NK-92 (cell line): Measurements from ENCODE around the gene C11orf52.
"Not testable (repeated sequence)": the region's sequence is repeated elsewhere in the genome, so short reads cannot be mapped to it uniquely, and the experiment has no call there.

Source experiments
- DNase-seq: peaks from one replicate; lab custom pipeline; 2025; ENCODE audit not compliant: unreplicated experiment; lab: John Stamatoyannopoulos, UW

The C11orf52 gene, protein sequence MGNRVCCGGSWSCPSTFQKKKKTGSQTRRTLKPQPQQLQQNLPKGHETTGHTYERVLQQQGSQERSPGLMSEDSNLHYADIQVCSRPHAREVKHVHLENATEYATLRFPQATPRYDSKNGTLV

DNA sequence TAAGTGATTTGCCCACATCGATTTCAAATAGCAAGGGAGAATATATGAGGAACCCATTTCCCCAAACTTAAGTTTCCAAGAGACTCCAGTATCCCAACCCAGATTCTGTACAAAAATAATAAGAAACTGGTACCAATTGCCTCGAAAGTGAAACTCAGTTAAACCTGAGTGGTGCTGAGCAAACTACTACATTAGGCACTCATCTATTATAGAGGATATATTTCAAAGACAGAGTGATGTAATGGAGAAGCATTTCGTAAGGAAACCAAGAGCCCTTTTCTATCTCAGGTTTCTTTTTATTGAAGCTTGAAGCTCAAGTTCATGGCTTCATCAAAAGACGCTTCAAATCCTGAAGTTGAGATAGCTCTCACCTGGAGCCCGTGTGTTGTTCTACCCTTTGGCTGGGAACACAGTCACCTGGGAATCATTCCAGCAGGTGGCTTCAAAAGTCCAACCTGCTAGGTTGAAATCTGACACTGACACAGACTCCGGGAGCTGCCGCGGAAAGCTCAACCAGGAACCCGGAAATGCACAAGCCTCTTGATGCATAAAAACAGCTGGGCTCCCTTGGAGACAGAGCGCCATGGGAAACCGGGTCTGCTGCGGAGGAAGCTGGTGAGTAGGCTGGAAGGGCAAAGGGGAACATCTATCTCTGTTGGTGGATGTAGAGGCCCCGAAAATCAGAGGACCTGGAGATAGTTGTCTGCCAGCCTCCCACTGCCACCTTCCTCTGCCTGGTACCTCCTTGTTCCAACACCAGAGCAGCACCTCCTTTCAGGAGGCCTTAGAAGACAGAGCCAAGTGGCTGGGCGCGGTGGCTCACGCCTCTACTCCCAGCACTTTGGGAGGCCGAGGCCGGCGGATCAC, at the start of gene C11orf52:
Gene C11orf52, plus strand, starts transcription at position 524 of the 867 bp plus-strand sequence. Its CDS starts 60 bp downstream, at position 584.
- DNase-seq = no peak

DNA sequence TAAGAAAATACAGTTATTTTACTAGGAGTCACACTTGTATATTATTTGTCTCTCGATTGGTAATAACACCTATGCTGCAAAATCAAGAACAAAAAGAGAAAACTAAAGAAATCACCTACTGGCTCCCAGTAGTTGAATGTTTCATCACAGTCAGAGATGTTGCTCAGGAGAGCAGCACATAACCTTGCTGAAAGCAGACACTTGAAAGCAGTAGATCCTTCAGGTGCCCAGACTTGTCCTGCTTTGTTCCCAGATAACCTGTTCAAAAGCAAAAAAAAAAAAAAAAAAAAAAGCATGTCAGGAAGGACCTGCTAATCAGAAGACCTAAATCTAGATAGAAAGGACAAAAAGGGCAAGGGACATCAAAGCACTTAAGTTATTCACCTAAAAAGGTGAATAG, 48.6 kb upstream of the C11orf52 start:
- DNase-seq = no peak

DNA sequence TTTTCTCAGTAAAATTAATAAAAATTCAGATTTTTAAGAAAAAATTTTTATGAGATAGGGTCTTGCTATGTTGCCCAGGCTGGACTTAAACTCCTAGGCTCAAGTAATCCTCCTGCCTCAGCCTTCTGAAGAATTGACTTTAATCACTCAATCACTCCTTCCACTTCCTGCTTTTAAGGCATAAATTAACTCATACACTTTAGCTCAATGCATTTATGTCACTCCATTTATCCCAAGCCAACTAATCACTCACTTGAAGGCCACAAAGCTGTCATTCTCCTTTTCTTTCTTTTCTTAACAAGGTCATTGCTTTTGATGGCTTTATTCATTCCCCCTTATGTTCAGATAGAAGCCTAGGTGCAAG, 48.2 kb upstream of the C11orf52 start:
- DNase-seq = no peak

DNA sequence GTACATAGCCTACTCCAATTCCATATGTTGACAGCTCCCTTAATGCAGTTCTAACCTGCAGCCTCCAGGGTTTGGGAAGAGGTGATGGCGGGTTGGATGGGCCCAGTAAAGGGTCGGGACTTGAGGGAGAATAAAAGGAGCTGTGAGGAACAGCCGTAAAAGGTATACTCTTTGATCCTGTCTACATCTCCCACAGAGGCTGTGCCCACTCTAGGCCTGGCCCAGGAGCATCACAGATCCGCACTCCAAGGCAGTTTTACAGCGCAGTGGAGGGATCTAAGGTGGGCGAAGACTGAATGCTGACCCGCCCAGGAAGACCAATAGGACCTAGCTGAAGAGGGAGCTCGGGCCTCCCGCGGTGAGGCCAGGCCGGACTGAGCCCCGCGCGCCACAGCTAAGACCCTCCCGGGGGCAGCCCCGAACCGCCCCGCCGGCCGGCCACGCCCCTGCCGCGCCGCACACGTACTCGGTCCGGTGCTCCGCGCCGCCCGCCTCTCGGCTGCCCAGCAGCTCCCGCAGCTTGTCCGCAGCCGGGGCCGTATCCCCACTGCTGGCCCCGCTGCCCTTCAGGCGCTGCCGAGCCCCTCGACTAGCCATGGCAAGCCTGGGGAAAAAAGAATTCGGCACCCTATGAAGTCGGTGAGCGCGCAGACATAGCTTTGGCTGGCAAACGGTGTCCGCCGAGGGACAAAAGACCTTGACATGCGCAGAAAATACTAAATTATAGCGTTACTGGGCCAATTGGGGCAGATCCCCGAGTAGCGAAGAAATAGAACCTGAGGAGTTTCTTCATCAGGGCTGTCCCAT, 47.6 kb upstream of the C11orf52 start, which contains the start of gene ALG9:
Gene ALG9, minus strand, starts transcription at position 696 of the 807 bp plus-strand sequence. Its CDS starts 99 bp downstream, at position 597.
- no peak for DNase-seq

DNA sequence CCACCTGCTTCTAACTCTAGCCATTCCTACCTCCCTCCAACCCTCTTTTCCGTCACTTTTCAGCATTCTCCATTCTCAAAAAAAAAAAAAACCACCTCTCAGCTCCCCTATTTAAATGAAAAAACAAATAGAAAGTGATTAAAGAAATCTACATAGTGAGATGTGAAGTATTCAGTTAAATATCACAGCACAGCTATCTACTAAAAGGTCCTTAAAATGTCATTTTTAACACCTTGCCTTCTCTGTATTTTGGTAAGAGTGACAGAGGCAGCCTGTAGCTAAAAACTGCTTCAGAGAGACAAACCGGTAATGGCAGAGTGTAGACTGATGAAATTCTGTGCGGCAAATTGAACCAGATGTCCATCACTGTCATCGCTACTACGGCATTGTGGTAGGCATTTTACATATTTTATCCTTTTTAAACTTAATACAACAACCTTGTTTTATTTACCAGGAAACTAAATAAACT, 47.0 kb upstream of the C11orf52 start:
- DNase-seq = no peak

DNA sequence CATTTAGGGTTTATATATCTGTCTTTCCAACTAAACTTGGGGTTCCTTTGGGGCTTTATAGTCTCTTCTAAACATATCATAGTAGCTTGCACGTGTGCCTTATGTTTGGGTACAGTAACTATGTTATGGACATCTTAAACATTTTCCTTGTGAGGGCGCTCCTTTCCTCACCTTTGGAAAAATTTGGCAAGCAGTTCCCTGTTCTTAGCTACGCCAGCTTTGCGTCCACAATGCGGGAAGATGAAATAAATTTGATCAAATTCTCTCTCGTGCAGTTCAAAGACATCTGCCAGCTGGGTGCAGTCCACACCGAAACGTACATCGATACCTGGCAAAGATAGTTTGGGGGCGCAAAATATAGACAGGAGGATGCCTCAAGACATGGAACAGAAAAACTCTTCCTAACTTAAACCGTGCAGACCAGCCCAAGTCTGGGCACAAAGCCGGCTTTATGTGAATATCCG, 40.3 kb upstream of the C11orf52 start:
- no peak for DNase-seq

DNA sequence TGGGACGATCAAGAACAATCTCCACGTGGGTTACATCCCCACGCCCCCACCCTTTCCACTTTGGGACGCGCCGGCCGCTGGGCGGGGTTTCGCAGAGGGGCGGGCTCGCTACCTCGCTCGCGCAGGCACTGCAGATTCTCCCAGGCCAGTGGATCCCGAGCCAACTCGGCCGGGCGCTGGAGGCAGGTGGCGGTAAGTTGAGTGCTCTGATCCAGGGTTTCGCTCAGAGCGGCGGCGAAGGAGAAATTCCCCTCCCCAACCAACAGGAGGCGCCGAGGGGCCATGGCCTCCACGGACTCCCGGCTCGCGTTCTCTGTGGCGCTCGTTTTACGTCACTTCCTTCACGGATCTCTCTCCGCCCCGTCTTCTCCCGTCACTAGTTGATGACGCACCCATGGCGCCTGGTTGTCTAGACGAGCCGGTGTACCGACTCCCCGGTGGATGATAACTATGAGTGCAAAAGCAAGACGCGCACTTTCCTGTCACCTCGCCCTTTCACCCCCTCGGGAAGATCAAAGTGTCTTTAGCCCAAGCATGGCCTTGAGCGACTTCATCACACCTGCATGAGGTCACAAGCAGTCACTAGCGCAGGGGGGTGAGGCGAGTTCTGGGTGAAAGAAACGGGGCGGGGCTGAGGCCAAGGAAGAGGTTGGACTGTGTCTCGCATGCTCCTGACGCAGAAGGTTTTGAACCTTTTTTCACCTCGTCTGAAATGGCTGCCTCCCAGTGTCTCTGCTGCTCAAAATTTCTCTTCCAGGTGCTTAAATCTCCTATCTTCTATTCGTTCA, 39.7 kb upstream of the C11orf52 start, which contains the start of the genes CFAP68 and FDXACB1:
Gene CFAP68, plus strand, starts transcription at position 693 of the 788 bp plus-strand sequence. Its CDS starts 20 bp downstream, at position 713.
Gene FDXACB1, minus strand, starts transcription at position 317 of the 788 bp plus-strand sequence. Its CDS starts 33 bp downstream, at position 284.
- DNase-seq = peak; percentile 93

DNA sequence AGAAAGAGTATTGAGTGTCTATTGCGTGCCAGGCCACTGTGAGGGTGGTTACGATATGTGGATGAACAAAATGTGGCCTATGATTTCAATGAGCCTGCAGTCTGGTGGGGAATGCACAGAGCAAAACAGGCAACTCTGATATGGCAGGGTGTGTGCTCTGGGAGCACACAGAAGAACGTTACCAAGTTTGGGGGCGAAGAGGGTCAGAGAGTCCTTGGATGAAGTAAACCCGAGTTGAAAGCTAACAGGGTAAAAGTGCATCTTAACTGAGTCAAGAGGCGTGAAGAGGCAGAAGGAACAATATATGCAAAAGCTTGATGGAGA, 39.1 kb upstream of the C11orf52 start:
- DNase-seq = no peak

DNA sequence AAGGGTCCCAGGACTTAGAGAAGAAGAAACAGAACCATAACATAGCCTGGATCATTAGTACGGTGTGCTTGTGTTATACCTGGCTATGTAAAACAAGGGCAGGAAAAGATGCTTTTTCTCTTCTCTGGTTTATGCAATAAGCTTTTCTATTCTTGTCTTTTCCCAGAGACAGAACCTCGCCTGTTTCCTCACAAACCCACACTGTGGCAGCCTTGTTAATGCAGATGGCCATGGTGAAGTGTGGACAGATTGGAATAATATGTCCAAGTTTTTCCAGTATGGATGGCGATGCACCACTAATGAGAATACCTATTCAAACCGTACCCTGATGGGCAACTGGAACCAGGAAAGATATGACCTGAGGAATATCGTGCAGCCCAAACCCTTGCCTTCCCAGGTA, 36.5 kb upstream of the C11orf52 start:
- no peak for DNase-seq

DNA sequence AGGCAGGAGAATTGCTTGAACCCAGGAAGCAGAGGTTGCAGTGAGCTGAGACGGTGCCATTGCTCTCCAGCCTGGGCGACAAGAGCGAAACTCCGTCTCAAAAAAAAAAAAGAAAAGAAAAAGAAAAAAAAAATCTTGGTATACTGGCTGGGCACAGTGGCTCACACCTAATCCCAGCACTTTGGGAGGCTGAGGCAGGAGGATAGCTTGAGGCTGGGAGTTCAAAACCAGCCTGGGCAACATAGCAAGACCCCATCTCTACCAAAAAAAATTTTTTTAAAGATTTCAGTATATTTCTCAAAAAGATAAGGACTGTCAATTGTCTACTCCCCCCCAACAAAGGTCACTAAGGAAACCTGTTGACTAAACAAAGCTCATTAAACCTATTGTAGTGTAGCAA, 33.7 kb upstream of the C11orf52 start:
- not testable (repeated sequence) for DNase-seq

DNA sequence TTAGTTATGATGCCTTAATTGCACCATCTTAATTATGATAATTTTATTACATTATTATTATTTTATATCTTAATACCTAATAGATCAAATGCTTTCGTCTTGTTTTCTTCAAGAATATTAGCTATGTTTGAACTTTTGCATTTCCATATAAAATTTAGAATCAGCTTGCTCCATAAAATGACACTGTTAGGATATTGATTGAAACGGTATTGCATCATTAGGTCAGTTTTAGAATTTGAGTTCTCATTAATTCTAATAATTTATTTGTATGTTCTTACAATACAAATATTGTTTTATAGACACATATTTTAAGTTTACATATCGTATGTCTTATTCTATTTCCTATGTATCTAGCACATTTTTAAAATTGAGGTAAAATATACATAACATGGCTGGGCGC, 32.7 kb upstream of the C11orf52 start:
- no peak for DNase-seq

DNA sequence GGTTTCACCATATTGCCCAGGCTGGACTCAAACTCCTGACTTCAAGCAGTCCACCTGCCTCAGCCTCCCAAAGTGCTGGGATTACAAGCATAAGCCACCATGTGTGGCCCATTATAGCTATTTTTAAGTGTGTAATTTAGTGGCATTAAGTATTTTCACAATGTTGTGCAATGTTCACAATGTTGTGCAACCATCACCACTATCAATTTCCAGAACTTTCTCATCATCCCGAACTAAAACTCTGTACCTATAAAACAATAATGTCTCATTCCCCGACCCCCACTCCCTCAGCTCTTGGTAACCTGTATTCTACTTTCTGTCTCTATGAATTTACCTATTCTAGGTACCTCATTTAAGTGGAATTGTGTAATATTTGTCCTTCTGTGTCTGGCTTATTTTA, 31.9 kb upstream of the C11orf52 start:
- DNase-seq = no peak

DNA sequence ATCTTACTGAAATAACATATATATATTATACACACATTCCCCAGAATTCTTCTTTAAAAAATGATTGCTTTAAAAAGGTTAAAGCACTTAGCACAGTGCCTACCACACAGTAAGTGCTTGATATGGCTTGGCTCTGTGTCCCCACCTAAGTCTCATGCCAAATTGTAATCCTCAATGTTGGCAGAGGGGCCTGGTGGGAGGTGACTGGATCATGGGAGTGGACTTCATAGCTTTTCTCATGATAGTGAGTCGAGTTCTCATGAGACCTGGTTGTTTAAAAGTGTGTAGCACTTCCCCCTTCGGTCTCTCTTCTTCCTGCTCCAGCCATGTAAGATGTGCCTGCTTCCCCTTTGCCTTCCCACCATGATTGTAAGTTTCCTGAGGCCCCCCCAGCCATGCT, 13.3 kb upstream of the C11orf52 start:
- no peak for DNase-seq

DNA sequence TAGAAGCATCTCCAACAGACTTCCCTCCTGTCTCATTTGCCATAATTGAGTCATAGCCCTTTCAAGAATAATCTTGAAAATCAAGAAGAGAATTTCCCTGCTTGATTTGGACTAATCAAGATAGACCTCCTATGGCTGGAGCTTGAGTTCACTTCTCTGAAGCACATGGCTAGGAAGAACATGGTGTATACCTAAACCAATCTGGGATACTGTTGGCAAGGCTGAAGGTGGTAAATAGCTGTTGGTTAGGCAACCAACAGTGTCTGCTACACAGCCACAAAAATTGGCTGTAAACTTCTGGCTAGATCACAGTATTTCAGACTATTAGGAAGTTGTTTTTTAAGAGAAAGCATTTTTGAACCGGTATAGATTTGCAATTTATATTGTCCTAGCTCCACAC, 12.0 kb upstream of the C11orf52 start:
- DNase-seq = no peak

DNA sequence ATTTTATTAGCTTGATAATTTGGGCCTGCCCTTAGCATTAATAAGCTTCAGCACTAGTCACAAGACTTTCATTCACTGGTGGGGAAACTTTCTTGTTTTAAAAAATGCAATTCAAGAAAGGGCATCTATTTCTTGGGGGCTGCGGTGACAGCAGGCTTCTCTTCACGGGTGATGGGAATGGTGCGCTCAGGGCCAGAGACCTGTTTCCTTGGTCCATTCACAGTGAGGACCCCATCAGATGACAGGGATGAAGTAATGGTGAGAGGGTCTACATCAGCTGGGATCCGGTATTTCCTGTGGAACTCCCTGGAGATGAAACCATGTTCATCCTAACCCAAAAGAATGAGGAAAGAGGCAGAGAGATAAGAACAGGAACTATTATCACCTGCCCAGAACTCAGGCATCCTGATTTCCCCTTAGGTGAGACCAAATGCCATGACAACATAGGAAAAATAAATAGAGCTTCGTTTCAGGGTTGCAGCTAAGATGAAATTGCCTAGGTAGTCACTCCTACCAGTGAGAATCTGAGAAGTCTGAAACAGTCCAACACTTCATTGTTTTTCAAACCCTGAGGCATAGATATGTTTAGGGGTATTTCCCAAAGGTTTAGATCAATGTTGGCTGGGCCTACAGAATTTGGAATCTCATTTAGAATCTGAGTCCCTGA, 9.9 kb upstream of the C11orf52 start:
- no peak for DNase-seq

DNA sequence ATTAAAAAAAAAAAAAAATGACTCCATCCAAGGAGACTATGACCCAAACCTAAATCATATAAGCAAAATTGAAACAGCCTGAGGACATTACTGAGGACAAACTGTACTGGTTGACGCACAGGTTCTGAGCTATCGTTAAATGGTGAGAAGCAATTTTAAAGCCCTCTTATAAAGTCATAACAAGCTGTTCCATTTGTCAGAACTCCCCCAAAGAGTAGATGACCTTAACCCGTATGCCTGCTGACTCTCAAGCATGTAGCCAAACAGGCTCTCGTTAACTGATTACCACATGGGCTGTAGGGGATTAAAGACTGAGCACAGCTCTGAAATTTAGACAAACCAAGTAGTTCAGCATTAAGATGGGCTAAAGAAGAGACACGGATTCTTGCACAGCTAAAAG, 9.3 kb upstream of the C11orf52 start:
- no peak for DNase-seq

DNA sequence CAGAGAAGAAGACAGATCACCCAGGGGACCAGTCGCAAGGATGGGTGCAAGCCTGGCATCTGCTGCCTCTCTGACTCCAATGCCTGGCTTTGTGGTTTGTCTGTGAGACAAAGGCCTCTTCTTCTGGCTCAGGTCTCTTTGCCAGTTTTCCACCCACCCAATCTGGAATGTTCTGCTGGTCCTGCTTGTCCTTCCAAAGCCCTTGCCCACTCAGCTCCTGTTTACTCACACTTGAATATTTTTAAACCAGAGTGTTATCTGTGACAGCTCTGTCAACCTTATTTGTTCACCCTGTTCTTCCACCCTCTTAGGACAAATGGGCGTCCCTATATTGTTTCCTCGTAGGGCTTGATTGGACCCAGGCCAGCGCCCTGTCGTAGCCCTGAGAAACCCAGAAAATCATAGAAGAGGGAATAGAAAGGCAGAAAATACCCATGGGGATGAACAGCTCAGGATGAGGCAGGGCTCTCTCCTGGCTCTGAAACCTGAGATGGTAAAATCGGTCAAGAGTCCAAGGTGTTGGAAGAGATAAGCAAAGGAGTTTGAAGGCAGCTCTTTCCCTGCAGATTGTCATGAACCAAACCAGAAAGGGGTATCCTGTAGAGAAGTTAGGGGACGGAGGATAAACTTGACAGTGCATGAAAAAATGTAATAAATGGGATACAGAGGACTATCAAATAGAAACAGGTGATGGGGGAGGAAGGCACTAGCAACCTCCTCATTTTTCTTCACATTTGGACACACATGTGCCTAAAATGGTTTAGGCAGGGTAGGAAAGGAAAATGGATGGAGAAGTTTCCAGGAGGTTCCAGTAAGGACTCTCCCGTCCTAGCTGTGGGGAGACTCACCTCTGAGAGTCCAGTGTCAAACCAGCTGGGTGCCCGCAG, 7.8 kb upstream of the C11orf52 start:
- no peak for DNase-seq

DNA sequence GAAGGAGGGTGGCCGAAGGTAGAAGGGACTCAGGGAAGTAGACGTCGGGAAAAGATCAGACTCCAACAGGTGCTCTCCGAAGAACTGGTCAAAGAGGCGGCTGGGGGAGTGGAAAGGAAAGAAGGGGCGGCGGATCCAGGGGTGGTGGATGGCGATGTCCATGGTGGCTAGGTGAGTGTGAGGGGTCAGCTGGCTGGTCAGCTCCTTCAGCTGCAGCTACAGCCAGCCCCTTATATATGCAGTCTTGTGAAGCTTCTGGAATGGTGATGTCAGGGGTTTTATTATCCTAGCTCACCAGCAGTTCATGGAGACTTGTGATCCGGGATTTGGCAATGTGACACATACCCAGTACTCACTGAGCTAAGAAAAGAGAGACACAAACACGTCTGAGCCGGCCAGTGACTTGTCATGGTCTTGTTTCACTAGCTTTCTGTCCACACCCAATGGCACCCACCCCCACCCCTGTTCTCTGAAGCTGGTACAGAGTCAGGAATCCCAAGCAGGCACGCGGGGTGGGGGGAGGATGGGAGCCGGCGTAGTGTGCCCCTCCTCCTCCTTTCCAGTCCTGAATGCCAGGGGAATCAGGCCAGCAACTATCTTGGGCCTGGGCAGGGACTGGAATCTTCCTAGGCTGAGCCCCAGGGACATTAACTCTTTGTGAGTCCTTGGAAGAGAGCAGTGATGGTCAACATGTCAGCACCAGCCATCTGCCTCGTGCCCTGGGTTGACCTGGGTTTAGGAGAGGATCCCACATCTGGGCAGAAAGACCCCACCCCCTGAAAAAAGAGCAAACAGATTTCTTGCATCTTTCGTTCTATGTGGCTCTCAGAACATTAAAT, 6.9 kb upstream of the C11orf52 start, which contains the start of gene CRYAB:
Gene CRYAB, minus strand, starts transcription at position 208 of the 839 bp plus-strand sequence. Its CDS starts 46 bp downstream, at position 162.
- no peak for DNase-seq
